Gastrocnemius medialis (tissue), 4 donors: ENCODE results near the gene NPIPB8.

Experiments
- POLR2A ChIP-seq, 2 donors: fragments of 450-650 bp; IDR thresholded peaks; one replicate each; pipeline ENCODE4 v1.6.1; 2017; ENCODE audit warnings: antibody characterized with exemption in 2 of 2, mild to moderate bottlenecking in 2 of 2, moderate library complexity in 2 of 2
- TF ChIP-seq, protein P1 (sequence below), 5 experiments: fragments of 450-650 bp in 3 of 5; fragments of 200-600 bp in 2 of 5; sonication (generic) in 2 of 5; IDR thresholded peaks in 4 of 5; conservative IDR thresholded peaks in 1 of 5; 1 replicate in 4 of 5; 2 replicates in 1 of 5; pipeline ENCODE4 v1.5.1; 2016 to 2019; ENCODE audit warnings: antibody characterized with exemption in 5 of 5, mild to moderate bottlenecking in 3 of 5, moderate library complexity in 3 of 5

DNA sequence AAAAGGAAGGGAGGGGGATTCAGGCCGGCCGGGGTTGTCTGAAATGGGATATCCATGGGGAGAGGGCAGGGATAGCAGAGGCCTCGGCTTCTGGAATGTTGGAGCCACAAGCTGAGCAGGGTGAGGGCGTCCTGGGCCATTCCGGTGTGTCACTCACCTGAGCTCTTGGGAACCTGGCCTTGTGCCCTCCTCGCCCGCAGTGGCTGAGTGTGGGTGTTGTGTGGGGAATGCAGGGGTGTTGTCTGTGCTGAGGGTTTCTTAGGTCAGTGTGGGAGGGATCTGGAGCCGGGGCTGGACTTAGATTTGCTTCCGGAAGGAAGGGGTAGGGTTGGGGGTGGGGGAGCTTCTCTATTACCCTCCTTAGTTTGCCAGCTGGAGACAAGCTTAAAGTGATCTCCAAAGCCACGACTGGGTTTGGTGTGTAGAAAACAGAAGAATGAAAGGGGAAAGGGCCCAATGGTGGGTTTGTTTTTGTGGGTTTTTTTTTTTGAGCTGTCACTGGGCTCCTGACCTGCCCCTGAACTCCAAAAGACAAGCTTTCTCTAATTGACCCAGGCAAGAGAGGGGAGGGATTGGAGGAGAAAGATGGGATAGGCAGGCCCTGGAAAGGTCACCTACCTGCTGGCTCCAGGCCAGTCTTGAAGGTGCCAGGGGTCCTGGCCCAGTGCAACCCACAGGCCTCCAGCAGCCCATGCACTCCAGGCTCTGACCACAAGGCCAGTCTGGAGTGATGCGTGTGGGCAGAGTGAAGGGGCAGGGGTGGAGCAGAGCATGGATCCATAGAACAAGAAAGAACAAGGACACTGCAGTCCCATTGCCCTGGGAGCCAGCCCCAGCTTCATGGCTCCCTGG is 40.8 kb upstream of the NPIPB8 start, which contains the start of gene SULT1A2:
- TF ChIP-seq, protein P1, sequence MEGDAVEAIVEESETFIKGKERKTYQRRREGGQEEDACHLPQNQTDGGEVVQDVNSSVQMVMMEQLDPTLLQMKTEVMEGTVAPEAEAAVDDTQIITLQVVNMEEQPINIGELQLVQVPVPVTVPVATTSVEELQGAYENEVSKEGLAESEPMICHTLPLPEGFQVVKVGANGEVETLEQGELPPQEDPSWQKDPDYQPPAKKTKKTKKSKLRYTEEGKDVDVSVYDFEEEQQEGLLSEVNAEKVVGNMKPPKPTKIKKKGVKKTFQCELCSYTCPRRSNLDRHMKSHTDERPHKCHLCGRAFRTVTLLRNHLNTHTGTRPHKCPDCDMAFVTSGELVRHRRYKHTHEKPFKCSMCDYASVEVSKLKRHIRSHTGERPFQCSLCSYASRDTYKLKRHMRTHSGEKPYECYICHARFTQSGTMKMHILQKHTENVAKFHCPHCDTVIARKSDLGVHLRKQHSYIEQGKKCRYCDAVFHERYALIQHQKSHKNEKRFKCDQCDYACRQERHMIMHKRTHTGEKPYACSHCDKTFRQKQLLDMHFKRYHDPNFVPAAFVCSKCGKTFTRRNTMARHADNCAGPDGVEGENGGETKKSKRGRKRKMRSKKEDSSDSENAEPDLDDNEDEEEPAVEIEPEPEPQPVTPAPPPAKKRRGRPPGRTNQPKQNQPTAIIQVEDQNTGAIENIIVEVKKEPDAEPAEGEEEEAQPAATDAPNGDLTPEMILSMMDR (IDR thresholded peaks at IDR 0.05 in 4 of 5, conservative IDR thresholded peaks at IDR 0.05 in 1 of 5) = no peak
- TF ChIP-seq POLR2A (IDR thresholded peaks at IDR 0.05) = no peak
